WTC11 (cell line): Measurements from ENCODE around the gene ALDOA. TPM values are rescaled to one million over a fixed set of nuclear protein-coding genes. Genes with fewer than 3 reads are reported as not detected.

ENCODE experiments used
- ATAC-seq: fragments of 200-7000 bp; cut with Tn5 transposase; 2 replicates; pipeline ENCODE4 v1.10.0; 2021; ENCODE audit warnings: mild to moderate bottlenecking, moderate library complexity
- CTCF ChIA-PET: fragments of 300-600 bp; sonication (Branson Sonifier 250); formaldehyde crosslinking; loops from one replicate; lab custom pipeline; 2021; ENCODE audit warnings: antibody characterized with exemption; lab: Charles Lee
- POLR2A ChIA-PET: fragments of 350-600 bp; sonication (Branson Sonifier 250); formaldehyde crosslinking; loops from one replicate; lab custom pipeline; 2021; ENCODE audit warnings: antibody characterized with exemption; lab: Charles Lee
- DNase-seq: peaks from one replicate; pipeline ENCODE4 v3.0.0; 2021; ENCODE audit warnings: low spot score
- H3K27ac Mint-ChIP-seq: 2 replicates; pipeline ENCODE4 v1.8.0; 2021; ENCODE audit warnings: mixed read lengths
- H3K27me3 Mint-ChIP-seq: 2 replicates; pipeline ENCODE4 v1.8.0; 2021; ENCODE audit warnings: low read depth, mild to moderate bottlenecking, moderate library complexity, mixed read lengths
- H3K36me3 Mint-ChIP-seq: 2 replicates; pipeline ENCODE4 v1.8.0; 2021; ENCODE audit warnings: mixed read lengths
- H3K4me1 Mint-ChIP-seq: 2 replicates; pipeline ENCODE4 v1.8.0; 2022; ENCODE audit warnings: mixed read lengths
- H3K4me3 Mint-ChIP-seq: 2 replicates; pipeline ENCODE4 v1.8.0; 2021; ENCODE audit warnings: mild to moderate bottlenecking, moderate library complexity, mixed read lengths
- H3K9me3 Mint-ChIP-seq: 2 replicates; pipeline ENCODE4 v1.8.0; 2021; ENCODE audit warnings: mixed read lengths
- E2F5 ChIP-seq: sonication (generic); formaldehyde crosslinking; IDR thresholded peaks from 2 replicates; pipeline ENCODE4 v1.8.1; 2022; ENCODE audit warnings: mild to moderate bottlenecking, moderate library complexity, missing genetic modification reagents
- ELF4 ChIP-seq: sonication (generic); formaldehyde crosslinking; IDR thresholded peaks from 2 replicates; pipeline ENCODE4 v1.8.1; 2022; ENCODE audit warnings: low read depth, mild to moderate bottlenecking, moderate library complexity, missing genetic modification reagents
- EMX1 ChIP-seq: fragments of 250-450 bp; sonication (Bioruptor Pico); IDR thresholded peaks from 2 replicates; pipeline ENCODE4 v1.8.0; 2021; ENCODE audit warnings: mild to moderate bottlenecking
- ERG ChIP-seq: fragments of 250-450 bp; sonication (Bioruptor Pico); IDR thresholded peaks from 2 replicates; pipeline ENCODE4 v1.8.0; 2021; ENCODE audit warnings: mild to moderate bottlenecking
- FOXP4 ChIP-seq: sonication (generic); formaldehyde crosslinking; IDR thresholded peaks from 2 replicates; pipeline ENCODE4 v1.8.0; 2022; ENCODE audit warnings: mild to moderate bottlenecking, missing genetic modification reagents
- GRHL2 ChIP-seq: fragments of 250-450 bp; sonication (Bioruptor Pico); IDR thresholded peaks from 2 replicates; pipeline ENCODE4 v1.8.0; 2022; ENCODE audit warnings: mild to moderate bottlenecking, moderate library complexity; ENCODE audit not compliant: insufficient replicate concordance, severe bottlenecking
- GTF2I ChIP-seq: fragments of 250-450 bp; sonication (Bioruptor Pico); conservative IDR thresholded peaks from 2 replicates; pipeline ENCODE4 v1.4.0; 2021; ENCODE audit warnings: mild to moderate bottlenecking
- IRF2 ChIP-seq: sonication (generic); formaldehyde crosslinking; IDR thresholded peaks from 2 replicates; pipeline ENCODE4 v1.8.0; 2022; ENCODE audit warnings: low read depth, missing genetic modification reagents, borderline replicate concordance
- MXD4 ChIP-seq: fragments of 250-450 bp; sonication (Bioruptor Pico); IDR thresholded peaks from 2 replicates; pipeline ENCODE4 v1.8.0; 2021; ENCODE audit warnings: mild to moderate bottlenecking, moderate library complexity, borderline replicate concordance
- NFYB ChIP-seq: sonication (generic); formaldehyde crosslinking; conservative IDR thresholded peaks from 2 replicates; pipeline ENCODE4 v1.8.0; 2022; ENCODE audit warnings: low read depth, missing genetic modification reagents
- NR3C1 ChIP-seq: sonication (generic); formaldehyde crosslinking; conservative IDR thresholded peaks from 2 replicates; pipeline ENCODE4 v1.8.1; 2023; ENCODE audit warnings: low read depth, mild to moderate bottlenecking, missing genetic modification reagents
- STAT6 ChIP-seq: sonication (generic); formaldehyde crosslinking; conservative IDR thresholded peaks from 2 replicates; pipeline ENCODE4 v1.8.1; 2023; ENCODE audit warnings: mild to moderate bottlenecking, low read depth, missing genetic modification reagents, moderate library complexity
- ZBTB43 ChIP-seq: sonication (generic); formaldehyde crosslinking; IDR thresholded peaks from 2 replicates; pipeline ENCODE4 v1.8.1; 2023; ENCODE audit warnings: mild to moderate bottlenecking, missing genetic modification reagents
- ZNF317 ChIP-seq: sonication (generic); formaldehyde crosslinking; IDR thresholded peaks from 2 replicates; pipeline ENCODE4 v1.8.1; 2023; ENCODE audit warnings: low read depth, mild to moderate bottlenecking, moderate library complexity, missing genetic modification reagents, borderline replicate concordance
- total RNA-seq: library from RNA; stranded (reverse); gene quantifications from 3 replicates; pipeline ENCODE4 v1.2.3, GENCODE V29; 2021
- TF ChIP-seq, protein P1 (sequence below): fragments of 250-450 bp; sonication (Bioruptor Pico); IDR thresholded peaks from 2 replicates; pipeline ENCODE4 v1.9.0; 2021; ENCODE audit warnings: mild to moderate bottlenecking
- TF ChIP-seq, protein P2 (sequence below): sonication (generic); formaldehyde crosslinking; IDR thresholded peaks from 2 replicates; pipeline ENCODE4 v1.8.0; 2022; ENCODE audit warnings: mild to moderate bottlenecking, missing genetic modification reagents

Gene ALDOA
- total RNA-seq, 1 experiment from 2014 or later, result 1,537 TPM

DNA sequence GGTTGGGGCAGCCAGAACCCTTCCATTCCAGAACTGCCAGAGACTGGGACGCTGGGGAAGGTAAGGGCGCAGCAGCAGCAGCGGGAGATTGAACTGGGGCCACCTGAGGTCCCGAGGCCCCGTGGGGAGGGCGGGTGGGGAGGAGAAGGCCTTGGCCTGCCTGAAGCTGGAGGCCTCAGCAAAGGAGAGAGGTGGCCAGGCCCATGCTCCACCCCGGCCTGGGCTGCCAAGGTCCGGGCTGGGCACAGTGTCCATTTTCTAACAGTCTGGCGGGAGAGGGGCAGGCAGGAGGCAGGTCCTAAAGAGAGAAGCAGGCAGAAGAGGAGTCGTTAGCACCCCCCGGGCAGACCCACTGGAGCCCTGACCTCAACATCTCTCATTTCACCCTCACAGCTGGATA, 48.9 kb downstream of the ALDOA start:
- TF ChIP-seq, protein P1, sequence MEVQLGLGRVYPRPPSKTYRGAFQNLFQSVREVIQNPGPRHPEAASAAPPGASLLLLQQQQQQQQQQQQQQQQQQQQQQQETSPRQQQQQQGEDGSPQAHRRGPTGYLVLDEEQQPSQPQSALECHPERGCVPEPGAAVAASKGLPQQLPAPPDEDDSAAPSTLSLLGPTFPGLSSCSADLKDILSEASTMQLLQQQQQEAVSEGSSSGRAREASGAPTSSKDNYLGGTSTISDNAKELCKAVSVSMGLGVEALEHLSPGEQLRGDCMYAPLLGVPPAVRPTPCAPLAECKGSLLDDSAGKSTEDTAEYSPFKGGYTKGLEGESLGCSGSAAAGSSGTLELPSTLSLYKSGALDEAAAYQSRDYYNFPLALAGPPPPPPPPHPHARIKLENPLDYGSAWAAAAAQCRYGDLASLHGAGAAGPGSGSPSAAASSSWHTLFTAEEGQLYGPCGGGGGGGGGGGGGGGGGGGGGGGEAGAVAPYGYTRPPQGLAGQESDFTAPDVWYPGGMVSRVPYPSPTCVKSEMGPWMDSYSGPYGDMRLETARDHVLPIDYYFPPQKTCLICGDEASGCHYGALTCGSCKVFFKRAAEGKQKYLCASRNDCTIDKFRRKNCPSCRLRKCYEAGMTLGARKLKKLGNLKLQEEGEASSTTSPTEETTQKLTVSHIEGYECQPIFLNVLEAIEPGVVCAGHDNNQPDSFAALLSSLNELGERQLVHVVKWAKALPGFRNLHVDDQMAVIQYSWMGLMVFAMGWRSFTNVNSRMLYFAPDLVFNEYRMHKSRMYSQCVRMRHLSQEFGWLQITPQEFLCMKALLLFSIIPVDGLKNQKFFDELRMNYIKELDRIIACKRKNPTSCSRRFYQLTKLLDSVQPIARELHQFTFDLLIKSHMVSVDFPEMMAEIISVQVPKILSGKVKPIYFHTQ (CRISPR knock-in tag), result no peak
- no peak for TF ChIP-seq GTF2I
- no peak for TF ChIP-seq MXD4 (CRISPR knock-in tag)
- TF ChIP-seq STAT6 (CRISPR knock-in tag), result no peak
- TF ChIP-seq IRF2 (CRISPR knock-in tag), result no peak
- no peak for TF ChIP-seq NFYB
- no peak for TF ChIP-seq FOXP4 (CRISPR knock-in tag)
- TF ChIP-seq ZBTB43 (CRISPR knock-in tag), result no peak
- no peak for TF ChIP-seq ZNF317 (CRISPR knock-in tag)
- no peak for TF ChIP-seq E2F5 (CRISPR knock-in tag)
- no peak for TF ChIP-seq ERG (CRISPR knock-in tag)
- TF ChIP-seq, protein P2, sequence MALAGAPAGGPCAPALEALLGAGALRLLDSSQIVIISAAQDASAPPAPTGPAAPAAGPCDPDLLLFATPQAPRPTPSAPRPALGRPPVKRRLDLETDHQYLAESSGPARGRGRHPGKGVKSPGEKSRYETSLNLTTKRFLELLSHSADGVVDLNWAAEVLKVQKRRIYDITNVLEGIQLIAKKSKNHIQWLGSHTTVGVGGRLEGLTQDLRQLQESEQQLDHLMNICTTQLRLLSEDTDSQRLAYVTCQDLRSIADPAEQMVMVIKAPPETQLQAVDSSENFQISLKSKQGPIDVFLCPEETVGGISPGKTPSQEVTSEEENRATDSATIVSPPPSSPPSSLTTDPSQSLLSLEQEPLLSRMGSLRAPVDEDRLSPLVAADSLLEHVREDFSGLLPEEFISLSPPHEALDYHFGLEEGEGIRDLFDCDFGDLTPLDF (CRISPR knock-in tag), result no peak
- no peak for TF ChIP-seq EMX1 (CRISPR knock-in tag)
- TF ChIP-seq ELF4 (CRISPR knock-in tag), result no peak
- TF ChIP-seq NR3C1 (CRISPR knock-in tag), result no peak
- no peak for TF ChIP-seq GRHL2 (CRISPR knock-in tag)
- H3K36me3 Mint-ChIP-seq, result peaks cover 2% of the 10 kb centered on the region; the same call in 1 of the 2 replicates
- POLR2A ChIA-PET, result interaction anchor here (0.6 to 0.9 kb wide), 2 partner anchors 22 to 1161 kb away, joined by 3 to 4 read pairs; partner anchors contain the start of gene TBX6
- H3K27me3 Mint-ChIP-seq, result no peaks in the 10 kb centered on the region
- H3K9me3 Mint-ChIP-seq, result no peaks in the 10 kb centered on the region
- no peak overlapping the region for H3K4me3 Mint-ChIP-seq
- ATAC-seq (no peak), DNase-seq (no peak)
- CTCF ChIA-PET, result interaction anchor here (1.2 to 6.9 kb wide), 3 partner anchors 12 to 501 kb away, joined by 4 to 129 read pairs (median 33); partner anchors contain the start of gene TBX6
- peaks cover 3% of the 10 kb centered on the region for H3K4me1 Mint-ChIP-seq
- H3K27ac Mint-ChIP-seq, result no peak overlapping the region
